Thyroid gland (tissue), 4 donors: ENCODE data around the gene RNF214. TPM values are rescaled to one million over a fixed set of nuclear protein-coding genes. Genes with fewer than 3 reads are reported as not detected.

Experiments
- DNase-seq, 2 donors: peaks; one replicate each; pipeline ENCODE4 v3.0.0-alpha.2; 2019
- H3K27ac ChIP-seq, 3 donors: fragments of 200-600 bp; sonication (generic); 1 replicate in 2 of 3; 2 replicates in 1 of 3; pipeline ENCODE4 v1.5.1; 2016 to 2019; ENCODE audit warnings: mild to moderate bottlenecking in 1 of 3, moderate library complexity in 1 of 3
- H3K27me3 ChIP-seq: fragments of 200-600 bp; sonication (generic); one replicate; pipeline ENCODE4 v1.5.1; 2019
- H3K36me3 ChIP-seq, 2 donors: fragments of 200-600 bp; sonication (generic); one replicate each; pipeline ENCODE4 v1.5.1; 2016 to 2019
- H3K4me1 ChIP-seq, 2 donors: fragments of 200-600 bp; sonication (generic); one replicate each; pipeline ENCODE4 v1.5.1; 2017 to 2019
- H3K4me3 ChIP-seq, 3 donors: fragments of 200-600 bp; sonication (generic); replicated peaks in 1 of 3; 1 replicate in 2 of 3; 2 replicates in 1 of 3; pipeline ENCODE4 v1.5.1; 2016; ENCODE audit warnings: mild to moderate bottlenecking in 1 of 3
- H3K9me3 ChIP-seq: fragments of 200-600 bp; sonication (generic); one replicate; pipeline ENCODE4 v1.5.1; 2017
- POLR2A ChIP-seq, 2 donors: fragments of 450-650 bp; IDR thresholded peaks; one replicate each; pipeline ENCODE4 v1.6.1; 2017; ENCODE audit warnings: antibody characterized with exemption in 2 of 2, mild to moderate bottlenecking in 2 of 2, moderate library complexity in 1 of 2
- WGBS, 2 donors: methylation state at CpG; one replicate each; pipeline ENCODE4 v1.1.5; 2017; 5-methylcytosine and 5-hydroxymethylcytosine counted together
- intact Hi-C: fragments of 100-400 bp; cut with DNase I; formaldehyde crosslinking; loops from one replicate; pipeline ENCODE4 v1.15.1; 2023
- total RNA-seq, 4 donors: library from RNA; depleted of rRNA; stranded (reverse); fragments of >200 nt; gene quantifications; one replicate each; pipeline ENCODE4 v1.2.3, GENCODE V29; 2016
- TF ChIP-seq, protein P1 (sequence below), 6 experiments: fragments of 200-600 bp in 3 of 6; fragments of 450-650 bp in 3 of 6; sonication (generic) in 3 of 6; IDR thresholded peaks; one replicate each; pipeline ENCODE4 v1.5.1; 2016 to 2019; ENCODE audit warnings: antibody characterized with exemption in 6 of 6, mild to moderate bottlenecking in 2 of 6, inconsistent platforms in 1 of 6, moderate library complexity in 1 of 6

Gene RNF214
- total RNA-seq, 4 donors from 2014 or later: 17.4 to 22.8 (median 20.0) TPM

DNA sequence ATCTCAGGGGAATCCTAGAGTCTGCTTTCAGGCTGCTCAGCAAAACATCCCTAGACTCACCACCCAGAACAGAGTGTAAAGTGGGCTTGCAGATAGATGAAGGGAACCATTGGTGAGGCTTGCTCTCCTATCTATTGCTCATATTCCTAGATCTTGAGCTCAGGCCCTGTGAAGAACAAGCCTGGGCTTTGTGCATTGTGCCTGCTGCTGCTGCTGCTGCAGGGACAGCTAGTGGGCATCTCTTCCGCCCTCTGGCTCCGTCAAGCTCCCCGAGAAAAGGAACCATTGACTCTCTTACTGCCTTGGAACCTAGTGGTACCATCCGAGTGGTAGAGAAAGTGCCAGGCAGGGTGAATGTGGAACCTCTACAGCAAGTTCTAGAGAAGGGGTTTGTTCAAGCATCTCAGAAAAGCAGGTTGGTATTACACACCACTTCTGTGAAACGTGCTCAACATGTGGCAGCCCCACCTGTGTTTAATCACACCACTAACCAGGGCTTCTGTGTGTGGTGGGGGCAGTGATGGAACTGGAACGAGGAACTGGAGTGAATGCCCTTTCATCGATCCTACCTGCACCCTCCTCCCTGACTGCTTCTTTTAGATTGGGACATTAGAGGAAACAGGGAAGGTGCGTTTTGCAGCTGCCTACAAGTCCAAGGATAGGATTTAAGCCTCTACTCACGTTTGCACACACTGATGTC lies 63.1 kb downstream of the RNF214 start:
- intact Hi-C loops: no loop called here
- Histone ChIP-seq H3K36me3 (peaks cover 7 to 12% of the 10 kb centered on the region in 2 donors), H3K9me3 (no peaks in the 10 kb centered on the region), H3K27ac (no peak overlapping the region), H3K4me3 (no peak overlapping the region), H3K27me3 (no peaks in the 10 kb centered on the region), H3K4me1 (peaks cover 7 to 8% of the 10 kb centered on the region in 2 donors)
- TF ChIP-seq, protein P1, sequence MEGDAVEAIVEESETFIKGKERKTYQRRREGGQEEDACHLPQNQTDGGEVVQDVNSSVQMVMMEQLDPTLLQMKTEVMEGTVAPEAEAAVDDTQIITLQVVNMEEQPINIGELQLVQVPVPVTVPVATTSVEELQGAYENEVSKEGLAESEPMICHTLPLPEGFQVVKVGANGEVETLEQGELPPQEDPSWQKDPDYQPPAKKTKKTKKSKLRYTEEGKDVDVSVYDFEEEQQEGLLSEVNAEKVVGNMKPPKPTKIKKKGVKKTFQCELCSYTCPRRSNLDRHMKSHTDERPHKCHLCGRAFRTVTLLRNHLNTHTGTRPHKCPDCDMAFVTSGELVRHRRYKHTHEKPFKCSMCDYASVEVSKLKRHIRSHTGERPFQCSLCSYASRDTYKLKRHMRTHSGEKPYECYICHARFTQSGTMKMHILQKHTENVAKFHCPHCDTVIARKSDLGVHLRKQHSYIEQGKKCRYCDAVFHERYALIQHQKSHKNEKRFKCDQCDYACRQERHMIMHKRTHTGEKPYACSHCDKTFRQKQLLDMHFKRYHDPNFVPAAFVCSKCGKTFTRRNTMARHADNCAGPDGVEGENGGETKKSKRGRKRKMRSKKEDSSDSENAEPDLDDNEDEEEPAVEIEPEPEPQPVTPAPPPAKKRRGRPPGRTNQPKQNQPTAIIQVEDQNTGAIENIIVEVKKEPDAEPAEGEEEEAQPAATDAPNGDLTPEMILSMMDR (IDR thresholded peaks at IDR 0.05): no peak
- TF ChIP-seq POLR2A (IDR thresholded peaks at IDR 0.05): no peak
- WGBS, 2 donors: 78 to 90% methylated on average over 9 of the region's 9 CpGs
- DNase-seq: no peak

DNA sequence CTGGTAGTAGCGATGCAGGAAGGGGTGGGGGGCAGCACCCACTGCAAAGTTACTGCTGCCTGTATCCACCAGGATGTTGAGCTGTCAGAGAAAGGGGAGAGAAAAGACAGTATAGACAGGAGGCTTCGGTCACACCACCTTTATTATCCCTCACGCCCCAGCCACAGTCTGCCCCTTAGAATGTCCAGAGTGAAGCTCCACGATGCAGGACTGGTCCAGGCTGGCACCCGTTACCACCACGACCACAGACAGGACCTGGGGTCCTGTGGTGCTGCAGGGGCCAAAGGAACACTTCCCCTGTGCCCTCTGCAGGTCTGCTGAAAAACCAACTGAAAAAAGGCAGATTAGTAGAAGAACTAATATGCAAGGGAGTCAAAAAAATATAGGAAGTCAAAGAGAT lies 64.4 kb downstream of the RNF214 start:
- H3K36me3 ChIP-seq: no peaks in the 10 kb centered on the region
- TF ChIP-seq, protein P1 (IDR thresholded peaks at IDR 0.05): no peak
- TF ChIP-seq POLR2A (IDR thresholded peaks at IDR 0.05): no peak
- whole genome bisulfite sequencing, 2 donors: 82 to 94% methylated on average over 6 of the region's 6 CpGs
- DNase-seq: no peak
- no peak overlapping the region for H3K27ac ChIP-seq
- no peak overlapping the region for H3K4me3 ChIP-seq
- H3K4me1 ChIP-seq: peaks cover 8% of the 10 kb centered on the region in 2 donors
- intact Hi-C loops: no loop called here
- no peaks in the 10 kb centered on the region for H3K9me3 ChIP-seq
- H3K27me3 ChIP-seq: no peaks in the 10 kb centered on the region

DNA sequence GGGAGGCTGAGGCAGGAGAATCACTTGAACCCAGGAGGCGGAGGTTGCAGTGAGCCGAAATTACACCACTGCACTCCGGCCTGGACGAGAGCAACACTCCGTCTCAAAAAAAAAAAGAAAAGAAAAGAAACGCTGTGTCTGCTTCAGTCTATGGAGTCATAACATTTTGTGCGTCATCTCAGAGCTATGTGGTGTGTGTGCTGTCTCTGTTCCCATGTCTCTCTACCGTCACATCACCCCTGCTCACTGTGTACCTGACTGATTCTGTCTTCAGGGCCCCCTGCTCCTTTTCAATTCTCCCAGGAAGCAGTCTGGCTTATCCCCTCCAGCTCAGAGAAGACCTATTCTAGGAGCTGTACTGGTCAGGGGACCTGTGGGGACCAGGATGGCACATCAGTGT lies 65.7 kb downstream of the RNF214 start:
- 94 to 96% methylated on average over 8 of the region's 8 CpGs for WGBS, 2 donors
- no peak overlapping the region for H3K4me3 ChIP-seq

DNA sequence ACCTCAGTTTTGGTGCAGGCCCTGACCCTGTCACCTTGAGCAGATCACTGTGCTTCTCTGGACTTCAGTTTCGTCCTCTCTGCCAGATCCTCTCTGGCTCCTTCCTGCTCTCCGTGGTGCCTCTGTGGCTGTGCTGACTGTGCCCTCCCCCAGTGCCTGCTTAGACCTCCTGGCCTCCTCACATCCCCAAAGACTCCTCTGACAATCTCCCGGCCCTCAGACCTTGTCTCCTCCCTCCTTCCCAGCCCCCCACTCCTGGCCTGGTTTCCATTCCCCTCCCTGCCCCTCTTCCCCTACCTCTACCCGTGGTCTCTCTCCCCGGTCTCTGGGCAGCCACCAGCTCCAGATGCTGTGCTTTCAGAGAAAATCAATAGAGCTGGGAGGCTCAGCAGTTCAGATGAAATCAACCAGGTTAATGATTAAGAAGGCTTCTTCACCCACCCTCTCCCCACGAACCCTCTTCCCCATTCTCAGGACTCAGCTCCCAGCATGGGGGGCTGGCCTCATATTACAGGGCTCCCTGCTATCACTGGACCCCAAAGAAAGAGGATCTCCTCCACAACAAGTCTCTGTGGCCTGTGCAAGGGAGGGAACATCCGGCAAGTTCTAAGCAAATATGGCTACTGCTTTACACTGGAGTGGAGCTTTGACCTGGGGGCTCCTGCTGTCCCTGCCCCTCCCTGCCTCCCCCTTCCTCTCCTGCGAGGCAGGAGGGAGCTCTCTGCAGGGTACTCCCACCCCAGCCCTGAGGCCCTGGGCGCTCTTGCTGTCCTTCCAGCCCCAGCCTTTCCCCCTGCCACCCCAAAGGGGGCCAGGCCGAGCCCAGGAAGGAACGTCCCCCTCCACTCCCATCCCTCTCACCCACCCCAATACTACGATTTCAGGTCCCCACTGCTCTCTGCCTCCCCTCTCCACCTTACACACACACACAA lies 67.1 kb downstream of the RNF214 start:
- Histone ChIP-seq H3K9me3 (no peaks in the 10 kb centered on the region), H3K4me3 (no peak overlapping the region), H3K4me1 (peaks cover 8% of the 10 kb centered on the region in 2 donors), H3K27me3 (no peaks in the 10 kb centered on the region), H3K36me3 (no peaks in the 10 kb centered on the region), H3K27ac (no peak overlapping the region)
- TF ChIP-seq, protein P1 (IDR thresholded peaks at IDR 0.05): no peak
- no peak for TF ChIP-seq POLR2A (IDR thresholded peaks at IDR 0.05)
- intact Hi-C loops: no loop called here
- no peak for DNase-seq
- WGBS, 2 donors: 59 to 68% methylated on average over 11 to 12 of the region's 12 CpGs

More for the DNA sequence above, 65.7 kb downstream of the RNF214 start:
- no peak overlapping the region for H3K27ac ChIP-seq
- H3K27me3 ChIP-seq: no peaks in the 10 kb centered on the region
- no peaks in the 10 kb centered on the region for H3K9me3 ChIP-seq
- peaks cover 8% of the 10 kb centered on the region in 2 donors for H3K4me1 ChIP-seq
- H3K36me3 ChIP-seq: no peaks in the 10 kb centered on the region
- TF ChIP-seq, protein P1 (IDR thresholded peaks at IDR 0.05): no peak
- no peak for TF ChIP-seq POLR2A (IDR thresholded peaks at IDR 0.05)
- intact Hi-C loops: no loop called here
- no peak for DNase-seq

DNA sequence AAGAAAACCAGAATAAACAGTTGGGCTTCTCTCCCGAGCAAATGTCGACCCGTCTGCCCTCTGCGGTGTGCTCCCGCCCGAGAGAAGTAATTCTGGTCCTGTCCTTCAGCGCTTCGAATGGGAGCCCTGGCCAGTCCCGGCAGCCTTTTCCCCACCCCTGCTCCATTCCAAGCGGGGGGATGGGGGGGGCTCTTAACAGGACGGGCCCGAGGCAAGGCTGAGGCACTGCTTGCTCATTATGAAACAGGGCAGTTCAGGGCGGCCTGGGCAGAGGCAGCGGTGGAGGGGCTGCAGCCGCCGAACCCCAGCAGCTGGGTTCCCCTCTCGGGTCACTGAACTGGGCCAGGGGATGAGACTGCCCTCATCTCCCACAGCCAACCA lies 67.8 kb downstream of the RNF214 start:
- TF ChIP-seq, protein P1 (IDR thresholded peaks at IDR 0.05): no peak
- TF ChIP-seq POLR2A (IDR thresholded peaks at IDR 0.05): no peak
- 11 to 21% methylated on average over 14 to 17 of the region's 17 CpGs for WGBS, 2 donors
- Histone ChIP-seq H3K27ac (no peak overlapping the region), H3K4me1 (peaks cover 8% of the 10 kb centered on the region in 2 donors), H3K9me3 (no peaks in the 10 kb centered on the region), H3K27me3 (no peaks in the 10 kb centered on the region), H3K36me3 (no peaks in the 10 kb centered on the region), H3K4me3 (no peak overlapping the region)
- DNase-seq: peak; percentile 53 to 67
- intact Hi-C loops: no loop called here
